Spinal cord (tissue), 10 donors: Measurements from ENCODE around the gene LILRB4. TPM values are rescaled to one million over a fixed set of nuclear protein-coding genes. Genes with fewer than 3 reads are reported as not detected.
"Not testable (repeated sequence)": the region's sequence is repeated elsewhere in the genome, so short reads cannot be mapped to it uniquely, and the experiment has no call there.

ENCODE experiments used
- DNase-seq, 6 donors: peaks; one replicate each; pipeline versions ENCODE4 v3.0.0 to v3.0.0-alpha.2; 2013 to 2015; ENCODE audit warnings: low spot score in 6 of 6, low read depth in 4 of 6
- H3K27ac ChIP-seq: one replicate; pipeline ENCODE4 v1.5.1; 2013; ENCODE audit warnings: low read depth, low read length, control low read depth
- H3K27me3 ChIP-seq: one replicate; pipeline ENCODE4 v1.6.1; 2013; ENCODE audit warnings: low read length; ENCODE audit not compliant: control insufficient read depth, insufficient read depth
- H3K36me3 ChIP-seq: one replicate; pipeline ENCODE4 v1.6.1; 2013; ENCODE audit warnings: low read length; ENCODE audit not compliant: control insufficient read depth, insufficient read depth
- H3K4me1 ChIP-seq: one replicate; pipeline ENCODE4 v1.6.1; 2013; ENCODE audit warnings: low read length; ENCODE audit not compliant: control insufficient read depth, insufficient read depth
- H3K4me3 ChIP-seq: one replicate; pipeline ENCODE4 v1.5.1; 2013; ENCODE audit warnings: low read depth, low read length, control low read depth
- H3K9me3 ChIP-seq: one replicate; pipeline ENCODE4 v1.6.1; 2013; ENCODE audit warnings: low read length; ENCODE audit not compliant: control insufficient read depth, insufficient read depth
- WGBS: methylation state at CpG from one replicate; pipeline ENCODE4 v1.1.5; 2013; ENCODE audit warnings: missing lambda C conversion rate; ENCODE audit not compliant: insufficient coverage; 5-methylcytosine and 5-hydroxymethylcytosine counted together
- polyA plus RNA-seq, 2 donors: library from polyadenylated mRNA; unstranded; fragments of 120-200 nt; gene quantifications; one replicate each; pipeline ENCODE4 v1.2.1, GENCODE V29; 2013; ENCODE audit not compliant: insufficient read length in 2 of 2
- total RNA-seq, 2 donors: library from RNA; depleted of rRNA in 1 of 2; stranded (reverse); fragments of 120-200 nt in 1 of 2; fragments of >200 nt in 1 of 2; gene quantifications; one replicate each; pipeline versions ENCODE4 v1.2.3 to v1.2.4, GENCODE V29; 2013 to 2014
- donor health status: healthy.

Gene LILRB4
- total and polyA plus RNA-seq, 4 donors = 3.5 to 15.5 (median 8.4) TPM

DNA sequence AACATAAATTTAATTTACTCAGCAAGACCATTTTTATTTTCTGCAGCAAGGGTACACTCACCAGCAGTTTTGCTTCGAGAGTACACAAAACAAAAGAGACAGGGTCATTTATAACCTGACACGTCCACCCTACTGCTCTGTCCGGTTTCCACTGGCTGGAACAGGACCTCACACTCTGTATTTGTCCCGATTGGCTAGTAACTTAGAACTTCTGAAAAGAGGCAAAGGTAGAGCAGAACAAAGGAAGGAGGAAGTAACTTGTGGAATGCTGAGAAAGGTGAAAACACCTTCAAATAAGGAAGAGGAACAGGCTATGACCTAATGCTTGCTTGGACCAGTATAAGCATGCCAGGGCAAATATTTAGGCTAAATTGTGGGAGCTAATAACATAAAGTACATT lies 34.9 kb upstream of the LILRB4 start:
- H3K27ac ChIP-seq, H3K4me1 ChIP-seq, H3K4me3 ChIP-seq, DNase-seq, H3K9me3 ChIP-seq, H3K27me3 ChIP-seq, H3K36me3 ChIP-seq: not testable (repeated sequence)
- 33% methylated on average over 1 of the region's 4 CpGs for WGBS

- not testable (repeated sequence) for H3K9me3 ChIP-seq, H3K4me1 ChIP-seq, H3K36me3 ChIP-seq, H3K27me3 ChIP-seq, DNase-seq, H3K4me3 ChIP-seq, H3K27ac ChIP-seq
- WGBS = 70% methylated on average over 7 of the region's 9 CpGs
Observed at GRCh38 chr19:54630262-54630661, 32.5 kb upstream of the LILRB4 start, which contains the start of gene LILRB1. LILRB1 (plus strand) TSS chr19:54630484; CDS start chr19:54631074, 590 bp downstream.

DNA sequence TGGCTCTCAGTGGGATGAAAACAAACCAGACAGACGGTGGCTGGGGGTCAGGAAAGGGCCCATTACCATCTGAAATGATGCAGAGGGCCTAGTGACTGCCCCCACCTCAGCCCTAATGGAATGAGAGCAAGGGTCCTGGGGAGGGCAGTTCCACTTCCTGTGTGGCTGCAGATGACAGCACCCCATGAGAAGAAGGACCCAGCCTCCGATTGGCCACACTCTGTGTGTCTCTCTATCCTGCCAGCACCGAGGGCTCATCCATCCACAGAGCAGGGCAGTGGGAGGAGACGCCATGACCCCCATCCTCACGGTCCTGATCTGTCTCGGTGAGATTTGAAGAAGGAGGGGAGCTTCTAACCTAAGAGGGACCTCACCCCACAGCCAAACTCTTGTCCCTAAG lies 32.0 kb upstream of the LILRB4 start:
- H3K27me3 ChIP-seq = no peaks in the 10 kb centered on the region
- DNase-seq = no peak

DNA sequence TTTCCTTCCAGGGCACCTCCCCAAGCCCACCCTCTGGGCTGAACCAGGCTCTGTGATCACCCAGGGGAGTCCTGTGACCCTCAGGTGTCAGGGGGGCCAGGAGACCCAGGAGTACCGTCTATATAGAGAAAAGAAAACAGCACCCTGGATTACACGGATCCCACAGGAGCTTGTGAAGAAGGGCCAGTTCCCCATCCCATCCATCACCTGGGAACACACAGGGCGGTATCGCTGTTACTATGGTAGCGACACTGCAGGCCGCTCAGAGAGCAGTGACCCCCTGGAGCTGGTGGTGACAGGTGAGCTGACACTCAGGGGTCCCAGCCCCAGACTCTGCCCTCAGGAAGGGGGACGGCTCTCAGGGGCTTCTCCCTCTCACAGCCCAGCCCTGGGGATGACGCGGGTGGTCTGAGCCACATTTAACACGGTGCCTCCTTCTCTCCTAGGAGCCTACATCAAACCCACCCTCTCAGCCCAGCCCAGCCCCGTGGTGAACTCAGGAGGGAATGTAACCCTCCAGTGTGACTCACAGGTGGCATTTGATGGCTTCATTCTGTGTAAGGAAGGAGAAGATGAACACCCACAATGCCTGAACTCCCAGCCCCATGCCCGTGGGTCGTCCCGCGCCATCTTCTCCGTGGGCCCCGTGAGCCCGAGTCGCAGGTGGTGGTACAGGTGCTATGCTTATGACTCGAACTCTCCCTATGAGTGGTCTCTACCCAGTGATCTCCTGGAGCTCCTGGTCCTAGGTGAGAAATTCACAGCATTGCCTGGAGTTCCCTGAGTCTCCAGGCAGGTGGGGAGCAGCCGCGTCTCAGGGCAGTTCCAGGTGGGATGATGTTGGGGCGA lies 31.1 kb upstream of the LILRB4 start:
- DNase-seq = not testable (repeated sequence)

More for the DNA sequence above, 32.0 kb upstream of the LILRB4 start:
- H3K36me3 ChIP-seq = no peaks in the 10 kb centered on the region
- no peaks in the 10 kb centered on the region for H3K9me3 ChIP-seq
- no peak overlapping the region for H3K4me3 ChIP-seq
- H3K27ac ChIP-seq = no peak overlapping the region
- 25% methylated on average over 2 of the region's 6 CpGs for WGBS
- H3K4me1 ChIP-seq = no peaks in the 10 kb centered on the region

DNA sequence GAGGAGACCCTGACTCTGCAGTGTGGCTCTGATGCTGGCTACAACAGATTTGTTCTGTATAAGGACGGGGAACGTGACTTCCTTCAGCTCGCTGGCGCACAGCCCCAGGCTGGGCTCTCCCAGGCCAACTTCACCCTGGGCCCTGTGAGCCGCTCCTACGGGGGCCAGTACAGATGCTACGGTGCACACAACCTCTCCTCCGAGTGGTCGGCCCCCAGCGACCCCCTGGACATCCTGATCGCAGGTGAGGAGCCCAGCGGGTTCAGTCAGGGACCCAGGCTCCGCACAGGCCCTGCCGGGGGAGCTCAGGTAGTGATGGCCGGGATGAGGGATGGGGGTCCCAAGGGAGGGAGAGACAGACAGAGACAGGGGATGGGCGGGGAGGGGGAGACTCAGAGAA lies 30.3 kb upstream of the LILRB4 start:
- H3K27ac ChIP-seq, H3K9me3 ChIP-seq, H3K4me3 ChIP-seq, H3K27me3 ChIP-seq, H3K36me3 ChIP-seq, DNase-seq, H3K4me1 ChIP-seq: not testable (repeated sequence)
- WGBS = 89% methylated on average over 16 of the region's 16 CpGs

More for the DNA sequence above, 31.1 kb upstream of the LILRB4 start:
- H3K36me3 ChIP-seq, H3K27me3 ChIP-seq, H3K27ac ChIP-seq, H3K9me3 ChIP-seq, H3K4me3 ChIP-seq, H3K4me1 ChIP-seq: not testable (repeated sequence)
- WGBS = 80% methylated on average over 21 of the region's 23 CpGs

DNA sequence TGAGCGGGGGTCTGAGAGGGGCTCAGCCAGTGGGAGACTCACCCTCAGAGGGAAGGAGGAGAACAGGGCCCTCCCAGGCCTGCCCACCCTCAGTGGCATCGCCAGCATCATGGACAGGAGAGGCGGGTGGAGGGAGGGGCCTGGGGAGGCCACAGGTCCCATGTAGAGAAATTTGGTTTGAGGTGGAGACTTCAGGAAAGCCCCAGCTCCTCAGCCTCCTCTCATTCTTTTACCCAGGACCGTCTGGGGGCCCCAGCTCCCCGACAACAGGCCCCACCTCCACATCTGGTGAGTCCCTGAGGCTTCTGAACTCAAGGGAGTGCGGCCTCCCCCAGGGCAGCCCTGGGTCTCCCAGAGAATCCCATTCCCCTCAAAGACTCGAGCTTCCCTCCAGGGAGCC lies 29.4 kb upstream of the LILRB4 start:
- no peak overlapping the region for H3K4me3 ChIP-seq
- no peaks in the 10 kb centered on the region for H3K27me3 ChIP-seq
- WGBS = 65% methylated on average over 3 of the region's 7 CpGs
- no peak overlapping the region for H3K27ac ChIP-seq
- H3K36me3 ChIP-seq = no peaks in the 10 kb centered on the region
- no peaks in the 10 kb centered on the region for H3K9me3 ChIP-seq
- DNase-seq = no peak
- no peaks in the 10 kb centered on the region for H3K4me1 ChIP-seq

GRCh38 chr19:54636081-54636480 lies 26.7 kb upstream of the LILRB4 start:
- not testable (repeated sequence) for H3K4me3 ChIP-seq, H3K9me3 ChIP-seq, H3K27ac ChIP-seq, DNase-seq, H3K4me1 ChIP-seq, H3K36me3 ChIP-seq, H3K27me3 ChIP-seq
- WGBS = 11% methylated on average over 9 of the region's 12 CpGs

GRCh38 chr19:54638683-54639082 lies 24.1 kb upstream of the LILRB4 start:
- H3K9me3 ChIP-seq = no peaks in the 10 kb centered on the region
- WGBS = 91% methylated on average over 13 of the region's 18 CpGs
- H3K27me3 ChIP-seq = no peaks in the 10 kb centered on the region
- no peak overlapping the region for H3K27ac ChIP-seq
- no peaks in the 10 kb centered on the region for H3K4me1 ChIP-seq
- H3K4me3 ChIP-seq = no peak overlapping the region
- DNase-seq = no peak
- H3K36me3 ChIP-seq = no peaks in the 10 kb centered on the region

DNA sequence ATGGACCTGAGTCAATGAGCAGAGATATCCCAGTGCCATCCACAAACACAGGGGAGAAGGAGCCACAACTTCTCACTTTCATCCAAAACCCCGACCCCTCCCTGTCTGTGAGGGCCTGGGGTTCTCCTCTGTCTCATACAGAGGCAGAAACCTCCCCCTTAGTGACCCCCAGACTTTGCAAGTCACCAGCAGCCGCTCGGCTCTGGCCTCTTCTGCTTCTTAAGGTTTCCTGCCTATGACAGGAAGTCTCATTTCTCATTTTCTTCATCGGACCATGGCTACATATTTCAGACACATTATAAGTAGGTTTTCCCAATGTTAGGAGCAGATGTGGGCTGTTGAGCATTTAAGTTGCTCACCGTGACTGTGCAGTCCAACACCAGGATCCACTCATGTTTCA lies 19.8 kb upstream of the LILRB4 start:
- H3K4me1 ChIP-seq, DNase-seq, H3K27ac ChIP-seq, H3K4me3 ChIP-seq, H3K27me3 ChIP-seq, H3K36me3 ChIP-seq, H3K9me3 ChIP-seq: not testable (repeated sequence)
- WGBS = 57% methylated on average over 1 of the region's 5 CpGs

DNA sequence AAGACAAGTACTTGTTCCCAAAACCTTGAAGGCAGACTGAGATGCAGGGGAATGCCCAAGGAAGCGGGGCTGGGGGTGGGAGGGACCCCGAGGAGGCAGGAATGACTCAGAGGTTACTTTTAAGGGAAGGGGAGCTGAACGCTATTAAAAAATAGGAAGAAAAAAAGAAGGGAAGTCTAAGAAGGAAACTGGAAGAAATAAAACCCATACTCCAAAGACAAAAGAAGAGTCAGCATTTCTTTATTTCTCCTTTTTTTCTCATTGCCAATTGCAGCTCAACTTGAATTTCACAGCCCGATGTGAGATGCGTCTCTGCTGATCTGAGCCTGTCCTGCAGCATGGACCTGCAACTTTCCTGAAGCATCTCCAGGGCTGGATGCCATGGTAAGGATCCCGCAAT lies 19.2 kb upstream of the LILRB4 start:
- H3K9me3 ChIP-seq, DNase-seq, H3K36me3 ChIP-seq, H3K4me3 ChIP-seq, H3K27ac ChIP-seq, H3K27me3 ChIP-seq, H3K4me1 ChIP-seq: not testable (repeated sequence)
- WGBS = 73% methylated on average over 3 of the region's 6 CpGs
